ENCODE results near the gene ITGA2B.

DNA sequence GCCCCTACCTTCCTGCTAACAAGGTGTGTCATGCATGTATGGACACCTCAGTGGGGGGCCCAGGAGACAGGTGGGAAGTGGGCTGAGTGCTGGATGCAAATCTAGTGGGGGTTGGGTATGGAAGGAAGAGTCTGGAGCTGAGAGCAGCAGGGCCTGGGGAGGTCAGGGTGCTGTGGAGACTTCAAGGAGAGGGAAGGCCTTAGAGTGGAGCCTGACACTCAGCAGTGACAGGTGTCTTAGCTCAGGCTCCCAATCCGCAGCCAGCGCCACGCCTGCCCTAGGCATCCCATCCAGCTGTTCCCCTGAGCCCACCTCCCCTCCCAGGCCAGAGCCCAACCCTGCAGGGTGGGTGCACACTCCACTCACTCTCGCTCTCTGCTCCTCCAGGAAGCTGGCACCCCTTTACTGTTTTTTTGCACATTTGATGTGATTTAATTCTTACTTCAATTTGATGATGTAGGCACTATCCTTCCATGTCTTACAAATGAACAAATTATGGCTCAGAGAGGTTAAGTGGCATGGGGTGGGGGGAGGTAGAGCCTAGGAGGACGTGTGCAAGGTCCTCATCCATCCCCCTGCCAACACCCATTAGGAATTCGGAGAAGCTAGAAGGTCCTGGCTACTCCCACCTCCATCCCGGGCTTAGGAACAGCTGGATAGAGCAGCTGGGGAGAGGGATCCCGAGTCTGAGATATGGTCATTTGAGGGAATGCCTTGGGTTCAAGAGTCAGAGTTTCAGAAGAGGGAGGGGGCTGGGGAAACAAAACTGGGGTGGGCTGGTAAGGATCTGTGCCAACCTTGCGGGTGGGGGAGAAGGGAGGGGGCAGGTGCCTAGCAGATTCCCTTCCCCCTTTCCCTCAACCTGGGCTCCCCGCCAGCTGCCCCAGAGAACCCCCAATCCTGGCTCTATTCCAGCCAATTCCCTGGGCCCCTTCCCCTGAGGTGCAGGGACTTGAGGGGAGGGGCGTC lies 27.9 kb downstream of the ITGA2B start:
- TF ChIP-seq, protein P1, sequence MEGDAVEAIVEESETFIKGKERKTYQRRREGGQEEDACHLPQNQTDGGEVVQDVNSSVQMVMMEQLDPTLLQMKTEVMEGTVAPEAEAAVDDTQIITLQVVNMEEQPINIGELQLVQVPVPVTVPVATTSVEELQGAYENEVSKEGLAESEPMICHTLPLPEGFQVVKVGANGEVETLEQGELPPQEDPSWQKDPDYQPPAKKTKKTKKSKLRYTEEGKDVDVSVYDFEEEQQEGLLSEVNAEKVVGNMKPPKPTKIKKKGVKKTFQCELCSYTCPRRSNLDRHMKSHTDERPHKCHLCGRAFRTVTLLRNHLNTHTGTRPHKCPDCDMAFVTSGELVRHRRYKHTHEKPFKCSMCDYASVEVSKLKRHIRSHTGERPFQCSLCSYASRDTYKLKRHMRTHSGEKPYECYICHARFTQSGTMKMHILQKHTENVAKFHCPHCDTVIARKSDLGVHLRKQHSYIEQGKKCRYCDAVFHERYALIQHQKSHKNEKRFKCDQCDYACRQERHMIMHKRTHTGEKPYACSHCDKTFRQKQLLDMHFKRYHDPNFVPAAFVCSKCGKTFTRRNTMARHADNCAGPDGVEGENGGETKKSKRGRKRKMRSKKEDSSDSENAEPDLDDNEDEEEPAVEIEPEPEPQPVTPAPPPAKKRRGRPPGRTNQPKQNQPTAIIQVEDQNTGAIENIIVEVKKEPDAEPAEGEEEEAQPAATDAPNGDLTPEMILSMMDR (IDR thresholded peaks at IDR 0.05) = no peak
- no peak for TF ChIP-seq POLR2A (IDR thresholded peaks at IDR 0.05)
